ENCODE measurements around the gene APAF1.

The APAF1 gene

DNA sequence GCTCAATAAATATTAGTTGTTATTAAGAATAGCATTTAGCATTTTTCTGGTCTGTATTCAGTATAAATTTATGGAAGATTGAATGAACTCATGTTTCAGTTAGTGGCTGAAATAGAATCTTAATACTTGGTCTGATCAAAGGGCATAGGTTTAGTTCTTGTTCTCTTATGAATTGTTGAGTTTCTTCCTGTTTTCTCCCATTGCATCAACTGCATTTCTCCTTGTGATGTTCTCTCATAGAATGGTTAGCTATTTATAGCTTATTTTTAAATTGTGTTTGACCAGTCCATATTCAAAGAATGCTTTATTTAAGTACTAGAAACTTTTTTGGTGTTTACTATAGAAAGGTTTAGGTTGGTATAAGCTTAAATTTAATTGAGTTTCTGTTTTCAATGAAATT, 29.8 kb downstream of the APAF1 start:
- no peak for DNase-seq

DNA sequence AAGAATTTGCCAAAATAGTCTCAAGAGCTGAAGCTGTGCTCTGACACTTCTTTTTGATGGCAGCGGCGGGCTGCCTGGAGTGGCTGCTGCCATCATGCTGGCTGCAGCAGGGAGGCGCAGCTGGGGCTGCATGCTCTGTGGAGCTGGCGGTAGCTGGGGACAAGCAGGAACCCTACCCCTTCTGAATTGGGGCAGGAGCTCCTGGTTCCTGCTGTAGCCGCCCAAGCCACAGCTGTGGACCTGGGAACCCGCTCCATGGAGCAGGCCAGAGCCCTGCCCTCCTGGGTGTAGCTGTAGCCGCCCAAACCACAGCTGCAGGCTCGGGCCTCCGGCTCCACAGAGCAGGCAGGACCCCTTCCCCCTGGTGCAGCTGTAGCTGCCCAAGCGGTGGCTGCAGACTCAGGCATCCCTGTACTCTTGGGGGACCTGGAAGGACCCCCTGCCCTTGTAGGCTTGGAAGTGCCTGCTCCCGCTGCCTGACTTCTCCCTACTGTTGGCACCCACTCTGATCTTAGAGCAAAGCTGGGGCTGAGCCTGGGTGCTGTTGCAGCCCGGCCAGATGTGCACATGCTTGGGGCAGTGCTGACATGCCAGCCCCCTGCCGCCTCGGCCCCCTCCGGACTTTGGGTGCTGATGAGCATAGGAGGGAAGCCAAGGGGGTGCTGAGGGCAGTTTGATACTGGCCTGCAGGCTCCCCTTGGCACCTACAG, 33.3 kb downstream of the APAF1 start:
- DNase-seq, result no peak

DNA sequence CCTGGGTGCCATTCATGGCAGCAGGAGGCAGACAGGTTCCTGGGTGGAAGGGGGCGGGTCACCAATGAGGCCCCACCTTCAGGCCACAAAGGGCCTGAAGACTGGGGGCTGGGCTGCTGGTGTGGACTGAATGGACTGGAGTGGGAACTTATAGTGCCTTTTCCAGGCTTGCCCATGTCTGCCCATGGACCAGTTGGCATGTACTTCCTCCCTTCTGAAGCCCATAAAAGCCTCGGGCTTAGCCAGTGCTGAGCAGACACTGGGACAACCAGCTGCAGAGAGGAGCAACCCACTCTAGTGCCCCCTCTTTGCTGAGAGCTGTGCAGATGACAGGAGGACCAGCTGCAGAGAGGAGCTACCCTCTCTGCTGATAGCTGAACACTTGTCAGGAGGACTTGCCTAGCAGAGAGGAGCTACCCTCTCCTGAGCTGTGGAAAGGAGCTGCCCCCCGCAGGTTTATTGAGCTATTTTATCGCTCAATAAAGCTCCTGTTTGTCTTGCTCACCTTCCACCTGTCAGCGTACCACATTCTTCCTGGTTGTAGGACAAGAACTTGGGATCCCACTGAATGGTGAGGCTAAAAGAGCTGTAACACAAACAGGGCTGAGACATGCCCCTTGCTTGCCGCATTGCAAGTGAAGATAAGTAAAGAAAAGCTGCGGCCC, 34.0 kb downstream of the APAF1 start:
- DNase-seq, result no peak

DNA sequence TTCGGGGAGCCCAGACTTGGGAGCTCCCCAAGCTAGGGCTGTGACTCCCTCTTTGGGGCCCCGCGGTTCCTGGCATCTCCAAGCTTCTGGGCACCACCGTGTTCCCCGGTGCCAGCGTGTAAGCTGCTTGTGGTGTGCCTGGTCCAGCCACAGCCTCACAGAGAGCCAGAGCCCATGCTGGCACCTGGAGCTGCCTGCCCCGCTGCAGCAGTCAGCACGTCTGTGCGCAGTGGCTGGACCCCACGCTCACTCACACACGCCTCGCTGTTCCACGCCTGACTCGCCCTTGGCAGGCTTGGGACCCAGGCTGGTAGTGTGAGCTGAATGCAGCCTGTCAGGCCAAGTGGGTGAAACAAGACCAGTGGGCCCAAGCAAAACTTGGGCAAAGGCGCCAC, 34.5 kb downstream of the APAF1 start:
- no peak for DNase-seq

DNA sequence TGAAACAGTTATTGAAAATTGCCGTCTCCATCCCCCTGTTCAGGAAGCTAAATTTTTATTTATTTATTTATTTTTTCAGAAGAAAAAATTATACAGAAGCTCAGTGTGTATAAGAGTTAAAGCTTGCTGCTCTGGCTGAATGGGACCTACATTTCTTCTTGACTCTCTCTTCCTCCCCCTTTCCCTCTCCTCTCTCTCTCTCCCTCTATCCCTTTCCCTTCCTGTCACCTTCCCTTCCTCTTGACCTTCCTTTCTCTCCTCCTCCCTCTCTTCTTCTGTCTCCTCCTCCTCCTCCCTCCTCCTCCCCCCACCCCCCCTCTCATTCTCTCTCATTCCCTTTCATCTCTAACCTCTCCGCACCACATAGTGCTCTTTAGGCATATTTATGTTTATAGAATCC, 39.1 kb downstream of the APAF1 start:
- DNase-seq, result no peak

DNA sequence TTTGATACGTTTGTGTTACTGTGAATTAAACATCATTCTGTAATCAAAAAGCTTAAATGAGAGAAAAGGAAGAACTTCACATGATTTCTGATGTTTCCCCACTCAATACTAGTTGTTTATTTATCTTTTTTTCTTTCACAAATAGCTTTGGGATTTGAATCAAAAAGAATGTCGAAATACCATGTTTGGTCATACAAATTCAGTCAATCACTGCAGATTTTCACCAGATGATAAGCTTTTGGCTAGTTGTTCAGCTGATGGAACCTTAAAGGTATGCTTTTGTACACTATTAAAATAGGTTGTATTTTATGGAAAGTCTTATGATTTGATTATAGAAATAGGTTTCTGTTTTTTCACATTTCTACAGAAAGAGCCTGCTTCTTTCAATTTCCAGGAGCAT, 41.5 kb downstream of the APAF1 start:
- DNase-seq, result no peak

DNA sequence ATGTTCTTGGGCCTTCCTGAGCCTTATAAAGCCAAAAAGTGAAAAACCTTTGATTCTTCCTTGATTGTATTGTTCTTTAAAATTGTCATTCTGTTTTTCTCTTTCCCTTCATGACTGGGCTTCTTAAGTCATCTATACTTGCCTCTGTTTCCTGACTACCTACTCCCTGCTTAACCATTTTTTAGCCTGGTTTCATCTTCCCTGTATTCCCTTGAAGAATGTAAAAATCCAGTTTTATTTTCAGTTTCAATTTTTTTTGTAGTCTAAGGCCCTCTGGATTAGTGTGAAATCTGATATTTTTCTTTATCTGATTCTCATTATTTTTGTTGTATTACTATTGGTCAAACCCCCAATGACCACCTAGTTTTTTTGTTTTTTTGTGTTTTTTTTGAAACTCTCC, 46.3 kb downstream of the APAF1 start:
- no peak for DNase-seq

DNA sequence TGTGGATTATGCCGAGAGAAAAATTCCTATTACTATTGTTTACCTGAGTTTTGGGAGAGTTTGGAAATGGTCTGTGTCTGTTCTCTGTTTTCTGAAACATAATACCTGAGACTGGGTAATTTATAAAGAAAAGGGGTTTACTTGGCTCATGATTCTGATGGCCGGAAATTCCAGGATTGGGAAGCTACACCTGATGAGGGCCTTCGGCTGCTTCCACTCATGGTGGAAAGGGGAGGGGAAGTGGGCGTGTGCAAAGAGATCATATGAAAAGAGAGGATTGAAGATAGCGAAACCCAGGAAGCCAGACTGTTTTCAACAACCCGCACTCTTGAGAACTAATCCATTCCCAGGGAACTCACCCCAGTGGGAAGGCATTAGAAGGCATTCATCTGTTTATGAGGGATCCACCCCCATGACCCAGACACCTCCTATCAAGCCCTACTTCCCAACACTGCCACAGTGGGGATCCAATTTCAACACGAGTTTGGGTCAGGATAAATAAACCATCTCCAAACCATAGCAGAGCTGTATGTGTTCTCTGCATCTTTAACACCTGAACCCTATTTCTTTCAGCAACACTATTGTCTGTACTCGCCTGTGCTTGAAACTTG, 51.1 kb downstream of the APAF1 start:
- DNase-seq, result no peak

DNA sequence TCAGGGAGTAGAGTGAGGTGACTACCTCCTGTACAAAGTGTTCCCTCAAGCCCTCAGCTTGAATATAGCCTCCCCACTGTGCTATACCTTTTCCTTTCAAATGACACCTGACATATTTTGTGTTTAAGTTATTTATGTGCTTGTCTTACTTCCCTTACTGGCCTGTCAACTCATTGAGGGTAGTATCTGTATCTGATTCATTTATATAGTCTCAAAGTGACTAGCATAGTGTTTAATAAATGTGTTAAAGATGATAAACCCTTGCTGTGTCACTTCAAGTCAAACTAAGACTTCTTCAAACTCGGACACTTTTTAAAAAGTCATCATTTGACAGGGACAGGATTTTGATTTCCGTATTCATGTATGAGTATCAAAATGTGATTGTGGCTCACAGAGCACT, 52.1 kb downstream of the APAF1 start:
- DNase-seq, result no peak

DNA sequence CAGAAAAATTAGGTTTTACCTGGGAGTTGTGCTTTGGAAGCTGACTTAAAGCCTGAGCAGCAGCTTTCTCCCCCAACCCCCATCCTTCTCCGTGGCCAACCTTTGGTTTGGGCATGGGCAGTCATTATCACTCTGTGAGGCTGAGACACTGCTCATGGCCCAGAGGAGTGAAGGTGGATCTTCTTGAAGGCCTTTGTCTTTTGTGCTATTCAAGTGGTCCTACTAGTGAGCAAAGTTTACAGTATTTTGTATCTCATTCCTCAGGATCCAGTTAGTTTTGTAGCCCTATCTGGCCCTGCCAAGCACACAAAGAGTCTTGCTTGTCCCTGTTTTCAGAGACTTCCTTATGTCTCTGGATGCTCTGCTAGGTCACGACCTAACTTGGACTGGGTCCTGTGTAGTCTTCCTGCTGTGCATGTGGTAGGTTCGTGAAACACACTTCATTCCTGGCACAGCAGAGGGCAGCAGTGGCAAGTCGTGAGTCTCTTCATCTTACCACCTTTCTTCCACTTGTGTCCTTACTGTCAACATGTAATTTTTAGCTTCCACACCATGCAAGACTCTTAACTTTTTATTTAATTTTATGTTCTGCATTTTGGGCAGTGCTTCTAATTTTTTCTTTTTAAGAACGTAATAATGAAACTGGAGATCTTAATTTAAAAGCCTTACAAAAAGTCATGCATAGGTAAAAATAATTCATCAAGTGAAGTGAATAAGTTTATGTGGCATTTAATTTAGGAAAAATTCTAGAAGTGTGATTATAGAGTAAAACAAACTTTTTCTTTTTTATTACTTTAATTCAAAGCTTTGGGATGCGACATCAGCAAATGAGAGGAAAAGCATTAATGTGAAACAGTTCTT, 53.7 kb downstream of the APAF1 start:
- peak; percentile 46 for DNase-seq

DNA sequence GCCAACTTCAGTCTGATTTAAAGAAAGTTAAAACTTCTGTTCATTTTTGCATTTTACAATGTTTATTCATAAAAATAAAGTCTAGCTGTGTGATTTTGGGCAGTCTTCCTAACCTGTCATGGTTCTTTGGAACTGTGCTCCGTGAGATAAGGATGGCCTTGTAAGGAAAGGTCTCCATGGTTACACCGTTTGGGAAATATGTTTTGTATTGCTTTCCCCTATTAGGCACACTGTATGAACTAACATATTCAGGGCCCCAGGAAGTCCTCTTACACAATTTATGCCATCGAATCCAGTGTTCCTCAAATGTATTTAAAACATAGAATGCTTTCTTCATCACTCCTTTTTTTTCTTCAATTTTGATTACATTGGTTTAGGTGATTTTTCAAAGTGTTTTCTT, 54.5 kb downstream of the APAF1 start:
- DNase-seq, result no peak

DNA sequence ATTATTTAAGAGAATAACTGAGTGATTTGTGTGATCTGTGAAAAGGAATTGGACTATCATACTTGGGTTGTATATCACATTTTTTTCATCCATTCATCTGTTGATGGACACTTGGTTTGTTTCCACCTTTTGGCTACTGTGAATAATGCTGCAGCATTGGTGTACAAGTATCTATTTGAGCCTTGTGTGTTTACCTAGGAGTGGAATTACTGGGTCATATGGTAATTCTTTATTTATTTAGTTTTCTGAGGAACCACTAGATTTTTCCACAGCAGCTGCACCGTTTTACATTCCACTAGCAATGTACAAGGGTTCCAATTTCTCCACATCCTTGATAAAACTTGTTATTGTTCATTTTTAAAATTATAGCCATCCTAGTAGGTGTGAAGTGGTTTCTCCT, 56.1 kb downstream of the APAF1 start:
- DNase-seq, result no peak

DNA sequence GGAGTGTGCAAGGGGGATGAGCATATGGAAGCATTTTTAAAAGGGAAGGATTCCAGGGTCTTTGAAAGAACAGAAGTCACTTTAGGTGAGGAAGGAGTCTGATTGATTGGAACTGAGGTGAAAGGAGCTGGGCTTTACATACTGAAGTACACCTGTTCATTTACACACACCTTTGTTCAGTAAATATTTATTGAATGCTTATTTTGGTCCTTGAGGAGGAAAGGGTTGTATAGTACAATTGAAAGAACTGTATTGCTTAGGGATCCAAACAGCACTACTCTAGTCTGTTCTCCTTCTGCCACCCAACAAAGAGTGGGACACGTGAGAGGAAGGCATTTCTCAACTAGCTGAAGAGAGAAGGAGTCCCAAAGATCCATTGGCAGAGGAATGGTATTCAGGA, 63.9 kb downstream of the APAF1 start:
- no peak for DNase-seq

DNA sequence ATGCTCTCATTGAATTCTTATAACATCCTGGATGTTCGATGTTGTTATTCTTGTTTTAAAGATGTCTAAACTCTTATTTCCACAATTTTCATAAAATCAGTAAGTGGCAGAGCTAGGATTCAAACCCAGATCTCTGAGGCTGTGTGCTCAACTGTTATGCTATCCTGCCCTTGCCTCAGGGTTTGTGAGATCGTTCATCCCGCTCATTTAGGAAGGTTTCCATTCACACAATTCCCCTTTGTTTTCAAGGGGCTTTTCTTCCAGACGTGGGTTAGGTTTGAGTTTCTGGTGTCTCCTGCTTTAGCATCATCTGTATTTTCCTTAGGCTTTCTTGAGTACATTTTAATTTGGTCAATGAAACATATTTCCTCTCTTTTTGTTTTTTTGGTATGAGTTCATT, 69.3 kb downstream of the APAF1 start:
- no peak for DNase-seq

DNA sequence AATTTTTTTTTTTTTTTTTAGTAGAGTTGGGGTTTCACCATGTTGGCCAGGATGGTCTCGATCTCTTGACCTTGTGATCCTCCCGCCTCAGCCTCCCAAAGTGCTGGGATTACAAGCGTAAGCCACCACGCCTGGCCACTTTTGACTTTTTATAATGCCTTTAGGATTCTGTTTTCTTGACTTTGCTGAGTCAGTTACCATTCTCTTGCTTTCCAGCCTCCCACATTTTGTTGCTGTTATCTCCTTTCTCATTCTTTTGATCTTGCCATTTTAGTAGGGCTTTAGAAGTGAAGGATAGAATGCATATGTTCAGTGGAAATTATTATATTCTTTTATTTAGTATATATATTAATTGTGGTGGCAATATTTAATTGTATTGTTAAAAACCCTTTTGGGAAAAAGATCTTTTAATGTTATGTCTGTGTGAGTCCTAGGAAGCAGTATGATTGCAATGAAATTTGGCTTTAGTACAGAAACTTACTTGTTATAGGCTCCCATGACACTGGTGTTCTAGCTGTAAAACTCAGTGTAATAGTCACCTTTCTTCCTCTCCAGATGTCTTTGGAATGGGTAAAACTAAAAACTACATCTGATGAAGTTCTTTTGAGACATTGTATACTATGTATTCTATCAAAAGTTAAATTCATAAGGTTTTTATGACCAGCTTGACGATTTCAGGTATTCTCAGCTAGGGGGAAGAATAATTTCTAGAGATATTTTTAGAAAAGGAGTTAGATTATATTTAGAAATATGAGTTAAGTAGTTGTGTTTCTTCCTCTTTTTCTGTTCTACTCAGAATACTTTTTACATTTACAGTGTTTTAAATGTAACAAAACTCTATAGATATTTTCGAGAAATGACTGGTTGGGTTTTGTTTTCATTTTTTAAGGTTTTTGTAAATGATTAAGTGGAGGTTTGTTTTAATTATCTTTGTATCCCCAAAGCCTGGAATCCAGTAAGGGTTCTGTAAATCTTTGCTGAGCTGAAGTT, 74.7 kb downstream of the APAF1 start:
- no peak for DNase-seq

DNA sequence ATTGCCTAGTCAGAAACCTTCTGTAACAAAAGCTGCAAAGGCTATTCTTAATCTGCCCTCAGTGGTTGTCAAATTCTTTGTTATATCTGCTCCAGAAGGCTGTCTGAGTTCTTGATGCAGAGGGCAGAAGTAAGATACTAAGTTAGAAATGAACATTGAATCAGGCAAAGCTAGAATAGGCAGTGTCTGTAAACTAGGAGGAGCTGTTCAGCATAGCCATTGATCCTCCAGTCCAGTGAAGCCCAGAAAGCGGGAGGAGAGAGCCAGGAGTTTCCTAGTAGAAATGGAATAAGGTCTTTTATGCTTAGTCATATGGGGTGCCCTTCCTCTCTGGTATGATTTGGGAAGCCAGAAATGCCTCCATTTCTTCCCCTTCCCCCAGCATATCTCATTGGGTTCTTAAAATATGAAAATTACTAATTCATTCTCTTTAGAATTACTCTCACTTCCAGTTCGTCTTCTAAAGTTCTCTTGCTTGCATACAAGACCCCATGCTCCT, 76.2 kb downstream of the APAF1 start:
- DNase-seq, result no peak

DNA sequence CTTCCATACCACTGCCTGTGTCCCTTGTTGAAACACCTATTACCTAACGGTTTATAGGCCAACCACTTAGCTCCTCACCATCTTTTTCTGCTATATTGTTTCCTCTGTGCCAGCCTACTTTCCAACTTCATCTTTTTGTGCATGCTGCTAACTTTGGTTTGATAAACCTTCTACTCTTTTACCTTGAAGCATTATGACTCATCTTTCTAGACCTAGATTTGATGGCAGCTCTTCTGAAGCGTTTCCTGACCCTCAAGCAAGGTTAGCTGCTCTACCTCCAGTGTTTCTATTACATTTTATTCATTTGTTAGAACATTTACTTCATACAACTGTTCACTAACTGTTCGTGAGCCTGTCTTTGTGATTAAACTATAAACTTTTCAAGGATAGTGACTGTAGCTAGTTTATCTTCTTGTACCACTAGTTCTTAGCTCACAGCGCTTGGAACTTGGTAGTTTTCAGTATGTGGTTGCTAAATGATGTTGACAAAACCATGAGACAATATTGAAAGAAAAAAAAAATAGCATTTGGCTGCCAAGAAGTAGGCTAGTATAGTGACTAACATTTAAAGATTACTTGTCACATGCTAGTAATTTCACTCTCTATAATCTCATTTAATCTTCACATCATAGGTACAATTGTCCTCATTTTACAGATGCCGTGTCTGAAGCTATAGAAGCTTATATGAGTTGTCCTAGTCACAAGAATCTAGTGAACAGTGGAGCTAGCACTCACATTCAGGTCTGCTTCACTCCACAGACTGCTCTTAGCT, 79.5 kb downstream of the APAF1 start:
- DNase-seq, result no peak

DNA sequence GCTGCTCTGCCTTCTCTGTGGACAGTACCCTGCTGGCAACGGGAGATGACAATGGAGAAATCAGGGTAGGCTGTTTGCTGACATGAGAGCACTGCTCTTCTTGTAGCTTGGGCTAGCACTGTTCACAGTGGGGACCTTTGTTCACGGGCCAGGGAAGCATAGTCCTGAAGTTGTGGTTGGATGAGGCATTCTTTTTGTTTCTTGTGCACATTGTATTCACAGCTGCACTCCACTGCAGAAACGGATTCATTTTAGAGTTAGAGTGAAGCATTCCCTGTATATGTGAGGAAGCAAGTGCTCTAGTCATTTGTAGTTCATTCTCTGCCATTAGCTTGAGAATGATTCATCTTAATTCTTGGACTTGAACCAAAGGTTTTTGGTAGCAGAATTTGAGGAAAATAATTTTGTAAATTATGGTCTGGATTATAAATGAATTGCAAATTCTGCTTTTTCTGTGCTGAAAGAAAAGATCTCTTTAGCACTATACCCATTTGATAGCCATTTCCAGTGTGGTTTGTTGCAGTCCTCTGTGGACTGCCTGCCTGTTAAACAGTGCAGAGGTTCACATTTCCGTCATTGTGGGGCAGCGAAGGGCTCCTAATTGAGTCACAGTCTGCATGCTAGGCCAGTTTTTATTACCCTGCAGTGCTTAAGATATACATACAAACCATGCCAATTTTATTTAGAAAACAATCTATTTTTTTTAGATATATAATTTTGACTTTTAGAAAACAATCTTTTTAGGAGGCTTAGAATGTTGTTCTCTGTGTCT, 80.6 kb downstream of the APAF1 start:
- DNase-seq, result peak; percentile 35

DNA sequence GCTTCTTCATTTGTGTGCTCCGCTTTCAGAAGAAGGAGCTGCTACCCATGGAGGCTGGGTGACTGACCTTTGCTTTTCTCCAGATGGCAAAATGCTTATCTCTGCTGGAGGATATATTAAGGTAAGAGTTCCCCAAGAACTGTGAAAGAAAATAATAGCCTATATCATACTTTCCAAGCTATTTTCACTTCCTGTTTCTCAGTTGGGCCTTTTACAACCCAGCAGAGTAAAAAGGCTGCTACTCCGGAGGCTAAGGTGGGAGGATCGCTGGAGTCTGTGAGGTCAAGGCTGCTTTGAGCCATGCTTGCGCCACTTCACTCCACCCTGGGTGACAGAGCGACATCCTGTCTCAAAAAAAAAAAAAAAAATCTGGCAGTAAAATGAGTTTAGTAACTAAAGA, 82.1 kb downstream of the APAF1 start:
- no peak for DNase-seq

DNA sequence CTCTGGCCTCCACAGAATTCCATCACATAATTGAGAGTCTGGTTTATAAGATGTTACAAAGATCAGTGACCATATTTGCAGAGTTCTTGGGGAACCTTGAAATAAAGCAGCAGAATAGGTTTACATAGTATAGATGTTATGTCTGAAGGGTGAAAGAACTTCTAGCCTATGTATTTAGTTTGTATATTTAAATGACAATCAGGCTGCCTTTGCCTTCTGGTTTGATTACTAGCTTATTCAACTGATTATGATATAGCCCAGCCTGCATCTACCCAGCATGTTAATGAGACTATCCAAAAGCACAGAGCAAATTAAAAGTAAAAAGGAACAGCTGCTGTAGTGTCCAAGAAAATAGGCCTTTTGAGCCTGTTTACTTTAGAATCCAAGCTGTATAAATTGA, 85.3 kb downstream of the APAF1 start:
- no peak for DNase-seq
